HG03439 (cell line): ENCODE data around the gene CBY1.
A peak's percentile ranks its signal among the peaks of the same experiment; 100 is the strongest.
"Not testable (repeated sequence)": the region's sequence is repeated elsewhere in the genome, so short reads cannot be mapped to it uniquely, and the experiment has no call there.

Experiments used
- ATAC-seq: cut with Tn5 transposase; IDR thresholded peaks from one replicate; pipeline ENCODE4 v1.9.1; 2021; ENCODE audit warnings: mild to moderate bottlenecking, moderate library complexity; ENCODE audit not compliant: unreplicated experiment

Gene CBY1

GRCh38 chr22:38656256-38657044 lies at the start of gene CBY1, which contains the start of gene FAM227A:
Gene CBY1, plus strand, starts transcription at chr22:38656638. Its CDS starts 11,417 bp downstream, at chr22:38668055.
Gene FAM227A, minus strand, starts transcription at chr22:38656392. Its CDS starts 6,224 bp downstream, at chr22:38650168.
- ATAC-seq = peak; percentile 82

- ATAC-seq = no peak
Observed at GRCh38 chr22:38607680-38608079, 48.8 kb upstream of the CBY1 start.

- no peak for ATAC-seq
Observed at GRCh38 chr22:38608992-38609750, 47.3 kb upstream of the CBY1 start.

GRCh38 chr22:38610234-38610633 lies 46.2 kb upstream of the CBY1 start:
- no peak for ATAC-seq

GRCh38 chr22:38611559-38611958 lies 44.9 kb upstream of the CBY1 start:
- ATAC-seq = no peak

- ATAC-seq = no peak
Observed at GRCh38 chr22:38612217-38613006, 44.0 kb upstream of the CBY1 start.

- no peak for ATAC-seq
Observed at GRCh38 chr22:38613588-38613987, 42.9 kb upstream of the CBY1 start.

- ATAC-seq = no peak
Observed at GRCh38 chr22:38614332-38615063, 41.9 kb upstream of the CBY1 start.

GRCh38 chr22:38615064-38615405 lies 41.4 kb upstream of the CBY1 start:
- not testable (repeated sequence) for ATAC-seq

- no peak for ATAC-seq
Observed at GRCh38 chr22:38618258-38618657, 38.2 kb upstream of the CBY1 start.

- ATAC-seq = no peak
Observed at GRCh38 chr22:38618682-38619081, 37.8 kb upstream of the CBY1 start.

GRCh38 chr22:38623351-38623750 lies 33.1 kb upstream of the CBY1 start:
- ATAC-seq = no peak

- no peak for ATAC-seq
Observed at GRCh38 chr22:38628444-38628843, 28.0 kb upstream of the CBY1 start.

GRCh38 chr22:38629108-38629507 lies 27.3 kb upstream of the CBY1 start:
- no peak for ATAC-seq

GRCh38 chr22:38631724-38632123 lies 24.7 kb upstream of the CBY1 start:
- no peak for ATAC-seq

GRCh38 chr22:38632528-38632927 lies 23.9 kb upstream of the CBY1 start:
- ATAC-seq = no peak

- ATAC-seq = no peak
Observed at GRCh38 chr22:38638216-38638615, 18.2 kb upstream of the CBY1 start.

GRCh38 chr22:38638728-38639127 lies 17.7 kb upstream of the CBY1 start:
- no peak for ATAC-seq

- ATAC-seq = no peak
Observed at GRCh38 chr22:38641476-38642040, 14.9 kb upstream of the CBY1 start.

- not testable (repeated sequence) for ATAC-seq
Observed at GRCh38 chr22:38644245-38644644, 12.2 kb upstream of the CBY1 start.
